ENCODE data around the gene AP3S2. TPM values are rescaled to one million over a fixed set of nuclear protein-coding genes. Genes with fewer than 3 reads are reported as not detected.
A peak's percentile ranks its signal among the peaks of the same experiment; 100 is the strongest.

The AP3S2 gene
- total and polyA plus RNA-seq, 2 of the 13 experiments (the other 11 are each of a cell fraction or from before 2014, with no cell fraction given): 17.6 to 44.4 TPM

GRCh38 chr15:89781891-89782618 lies 111.7 kb downstream of the AP3S2 start (continued):
- no peak for TF ChIP-seq ZNF646 (CRISPR knock-in tag; IDR thresholded peaks at IDR 0.05)
- TF ChIP-seq ZNF280D (CRISPR knock-in tag; IDR thresholded peaks at IDR 0.05): no peak
- TF ChIP-seq ISX (CRISPR knock-in tag; conservative IDR thresholded peaks at IDR 0.05): no peak
- no peak for TF ChIP-seq ZNF281 (CRISPR knock-in tag; IDR thresholded peaks at IDR 0.05; ENCODE audit: borderline replicate concordance)
- TF ChIP-seq EZH2 (conservative IDR thresholded peaks at IDR 0.05; ENCODE audit: low read depth, low read length): no peak
- no peak; the same call in 1 of the 2 replicates for TF ChIP-seq GATAD2A (CRISPR knock-in tag; IDR thresholded peaks at IDR 0.05)
- no peak for TF ChIP-seq NFYC (CRISPR knock-in tag; IDR thresholded peaks at IDR 0.05)
- no peak for TF ChIP-seq ZNF414 (CRISPR knock-in tag; IDR thresholded peaks at IDR 0.05)
- TF ChIP-seq ARID5B (CRISPR knock-in tag; IDR thresholded peaks at IDR 0.05): peak; percentile 75
- TF ChIP-seq MYC (CRISPR knock-in tag; IDR thresholded peaks at IDR 0.05; ENCODE audit: borderline replicate concordance): no peak
- no peak for TF ChIP-seq NAIF1 (CRISPR knock-in tag; IDR thresholded peaks at IDR 0.05; ENCODE audit: borderline replicate concordance)

All from HepG2 (cell line).